Osteocyte (in vitro differentiated cells): Measurements from ENCODE around the gene RXFP1. TPM values are rescaled to one million over a fixed set of nuclear protein-coding genes. Genes with fewer than 3 reads are reported as not detected.

ENCODE experiments used
- DNase-seq: peaks from one replicate; pipeline ENCODE4 v3.0.0; 2021; ENCODE audit warnings: mixed read lengths; ENCODE audit not compliant: unreplicated experiment; ENCODE audit errors: extremely low spot score
- H3K27ac Mint-ChIP-seq: one replicate; pipeline ENCODE4 v1.8.0; 2021; ENCODE audit warnings: mild to moderate bottlenecking, mixed read lengths; ENCODE audit not compliant: unreplicated experiment
- H3K27me3 Mint-ChIP-seq: one replicate; pipeline ENCODE4 v1.8.0; 2021; ENCODE audit warnings: mixed read lengths; ENCODE audit not compliant: unreplicated experiment
- H3K36me3 Mint-ChIP-seq: one replicate; pipeline ENCODE4 v1.8.0; 2021; ENCODE audit warnings: mixed read lengths; ENCODE audit not compliant: unreplicated experiment
- H3K4me1 Mint-ChIP-seq: one replicate; pipeline ENCODE4 v1.8.0; 2021; ENCODE audit warnings: mixed read lengths; ENCODE audit not compliant: unreplicated experiment
- H3K4me3 Mint-ChIP-seq: one replicate; pipeline ENCODE4 v1.8.0; 2021; ENCODE audit warnings: mild to moderate bottlenecking, moderate library complexity, mixed read lengths; ENCODE audit not compliant: unreplicated experiment
- H3K9me3 Mint-ChIP-seq: one replicate; pipeline ENCODE4 v1.8.0; 2021; ENCODE audit warnings: mixed read lengths; ENCODE audit not compliant: unreplicated experiment
- CTCF ChIP-seq: fragments of 200-600 bp; sonication (generic); IDR thresholded peaks from 2 replicates; pipeline ENCODE4 v1.5.0; 2021; ENCODE audit warnings: antibody characterized with exemption, mild to moderate bottlenecking, moderate library complexity
- total RNA-seq: library from RNA; stranded (reverse); gene quantifications from 2 replicates; pipeline ENCODE4 v1.2.1, GENCODE V29; 2021

Gene RXFP1
- total RNA-seq, 1 donor from 2014 or later: not detected

DNA sequence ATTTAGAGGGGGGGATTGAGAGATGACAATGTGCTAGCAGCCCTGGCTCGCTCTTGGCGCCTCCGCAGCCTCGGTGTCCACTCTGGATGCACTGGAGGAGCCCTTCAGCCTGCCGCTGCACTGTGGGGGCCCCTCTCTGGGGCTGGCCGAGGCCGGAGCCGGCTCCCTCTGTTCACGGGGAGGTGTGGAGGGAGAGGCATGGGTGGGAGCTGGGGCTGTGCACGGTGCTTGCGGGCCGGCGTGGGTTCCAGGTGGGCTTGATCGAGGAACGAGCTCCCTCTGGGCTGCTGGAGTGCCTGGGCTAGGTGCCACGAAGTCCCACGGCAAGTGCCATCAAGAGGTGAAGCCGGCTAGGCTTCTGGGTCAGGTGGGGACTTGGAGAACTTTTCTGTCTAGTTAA lies 143.1 kb downstream of the RXFP1 start:
- H3K36me3 Mint-ChIP-seq: peaks cover 7% of the 10 kb centered on the region
- H3K4me3 Mint-ChIP-seq: no peak overlapping the region
- H3K4me1 Mint-ChIP-seq: peaks cover 3% of the 10 kb centered on the region
- H3K9me3 Mint-ChIP-seq: no peaks in the 10 kb centered on the region
- no peak overlapping the region for H3K27ac Mint-ChIP-seq
- no peak for TF ChIP-seq CTCF
- no peaks in the 10 kb centered on the region for H3K27me3 Mint-ChIP-seq
- DNase-seq: no peak

- Mint-ChIP-seq H3K27ac (no peak overlapping the region), H3K36me3 (peaks cover 7% of the 10 kb centered on the region), H3K27me3 (no peaks in the 10 kb centered on the region), H3K4me3 (no peak overlapping the region), H3K4me1 (peaks cover 12% of the 10 kb centered on the region), H3K9me3 (no peaks in the 10 kb centered on the region)
- DNase-seq: no peak
- no peak for TF ChIP-seq CTCF
Observed at GRCh38 chr4:158666892-158667291, 145.2 kb downstream of the RXFP1 start.

DNA sequence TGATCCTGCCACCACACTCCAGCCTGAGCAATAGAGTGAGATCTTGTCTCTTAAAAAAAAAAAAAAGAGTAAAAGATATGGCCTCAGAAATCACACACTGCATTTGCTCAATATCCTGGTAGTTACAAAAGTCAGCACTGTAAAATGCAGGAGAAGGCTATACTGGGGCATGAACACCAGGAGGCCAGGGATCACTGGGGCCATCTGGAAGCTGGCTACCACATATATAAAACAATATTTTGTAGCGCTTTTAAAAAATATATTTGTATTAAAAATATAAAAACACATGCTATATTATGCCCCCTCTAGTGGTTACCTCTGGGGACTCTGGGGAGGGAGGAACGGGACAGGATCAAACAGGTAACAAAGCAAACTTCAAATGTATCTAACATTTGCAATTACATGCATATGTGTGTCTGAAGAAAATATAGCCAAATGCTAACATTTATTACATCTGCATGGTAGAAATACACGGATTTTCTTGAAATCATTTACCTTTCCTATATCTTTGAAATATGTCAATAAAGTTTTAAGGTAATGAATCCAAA lies 146.0 kb downstream of the RXFP1 start:
- Mint-ChIP-seq H3K27ac (no peak overlapping the region), H3K4me1 (peaks cover 17% of the 10 kb centered on the region), H3K9me3 (no peaks in the 10 kb centered on the region), H3K36me3 (peaks cover 7% of the 10 kb centered on the region), H3K27me3 (no peaks in the 10 kb centered on the region), H3K4me3 (no peak overlapping the region)
- TF ChIP-seq CTCF: peak; percentile 52
- no peak for DNase-seq

DNA sequence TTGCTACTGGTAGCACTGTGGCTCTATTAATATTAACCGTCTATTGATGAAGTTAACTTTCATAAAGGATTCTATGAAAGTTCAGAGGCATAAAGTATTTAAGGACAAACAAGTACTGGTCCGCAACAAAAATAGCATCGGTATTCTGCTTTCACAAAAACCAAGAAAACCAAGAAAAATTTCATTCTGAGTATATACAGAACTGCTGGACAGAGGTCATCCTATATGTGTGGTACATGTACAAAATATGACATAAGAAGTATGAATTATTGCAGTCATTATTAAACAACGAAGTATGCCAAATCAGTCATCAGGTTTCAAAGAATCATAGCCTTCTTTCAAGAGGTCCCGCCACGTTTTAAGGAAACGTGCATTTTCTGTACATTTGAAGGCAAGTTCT lies 147.6 kb downstream of the RXFP1 start:
- no peak overlapping the region for H3K27ac Mint-ChIP-seq
- no peaks in the 10 kb centered on the region for H3K9me3 Mint-ChIP-seq
- DNase-seq: no peak
- peaks cover 23% of the 10 kb centered on the region for H3K4me1 Mint-ChIP-seq
- no peaks in the 10 kb centered on the region for H3K27me3 Mint-ChIP-seq
- no peak overlapping the region for H3K4me3 Mint-ChIP-seq
- TF ChIP-seq CTCF: no peak
- peaks cover 7% of the 10 kb centered on the region for H3K36me3 Mint-ChIP-seq

GRCh38 chr4:158670975-158671664 lies 149.4 kb downstream of the RXFP1 start:
- Mint-ChIP-seq H3K4me3 (peak overlapping the region; percentile 95), H3K27me3 (no peaks in the 10 kb centered on the region), H3K9me3 (no peaks in the 10 kb centered on the region), H3K4me1 (peaks cover 23% of the 10 kb centered on the region), H3K36me3 (peaks cover 2% of the 10 kb centered on the region), H3K27ac (peak overlapping the region; percentile 98)
- TF ChIP-seq CTCF: no peak
- DNase-seq: peak; percentile 86
